Bronchial epithelial cell (primary cell): Measurements from ENCODE around the gene B3GNT5. TPM values are rescaled to one million over a fixed set of nuclear protein-coding genes. Genes with fewer than 3 reads are reported as not detected.

ENCODE experiments used
- DNase-seq: peaks from one replicate; pipeline ENCODE4 v3.0.0-alpha.2; 2010; ENCODE audit warnings: low read depth
- FAIRE-seq: peaks from 2 replicates; lab custom pipeline; 2011; peaks lifted over from hg19 to GRCh38; lab: Jason Lieb, UNC
- H3K27me3 ChIP-seq: 2 replicates; pipeline ENCODE4 v1.5.1; 2011; ENCODE audit warnings: low read length; ENCODE audit not compliant: control insufficient read depth, insufficient read depth
- H3K36me3 ChIP-seq: 2 replicates; pipeline ENCODE4 v1.5.1; 2011; ENCODE audit warnings: low read length; ENCODE audit not compliant: control insufficient read depth, insufficient read depth
- H3K4me3 ChIP-seq: 2 replicates; pipeline ENCODE4 v1.5.1; 2011; ENCODE audit warnings: mild to moderate bottlenecking, low read depth, low read length, control low read depth
- CTCF ChIP-seq: IDR thresholded peaks from 2 replicates; pipeline ENCODE4 v1.5.1; 2011; ENCODE audit warnings: mild to moderate bottlenecking, moderate library complexity, low read length, control low read depth, inconsistent platforms; ENCODE audit not compliant: insufficient read depth, severe bottlenecking
- total RNA-seq: library from RNA; depleted of rRNA; stranded (reverse); fragments of >200 nt; gene quantifications from 2 replicates; pipeline ENCODE4 v1.2.1, GENCODE V29; 2014

Gene B3GNT5
- total RNA-seq, 1 donor from 2014 or later: 31.6 TPM

- no peak for FAIRE-seq
- Histone ChIP-seq H3K4me3 (no peak overlapping the region), H3K36me3 (no peaks in the 10 kb centered on the region), H3K27me3 (no peaks in the 10 kb centered on the region)
- DNase-seq: peak; percentile 23
- TF ChIP-seq CTCF: no peak
Observed at GRCh38 chr3:183210862-183211341, 42.2 kb upstream of the B3GNT5 start.

DNA sequence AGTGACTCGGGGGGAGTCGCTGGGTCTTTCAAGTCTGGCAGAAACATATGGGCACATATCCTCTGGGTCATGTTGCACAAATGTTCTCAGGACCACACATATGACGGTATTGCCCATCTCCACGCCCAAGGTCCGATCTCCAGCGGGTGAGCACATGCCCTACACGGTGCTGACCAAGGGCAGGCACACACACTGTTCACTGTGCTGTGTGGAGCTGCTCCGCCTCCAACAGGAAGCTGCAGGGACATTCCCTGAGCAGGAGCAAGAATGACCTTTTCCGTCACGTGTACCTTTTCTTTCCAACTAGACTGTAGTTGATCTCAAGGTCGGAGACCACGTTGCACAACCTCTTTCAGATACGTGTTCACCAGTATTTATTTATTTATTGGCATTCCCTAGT is 41.7 kb upstream of the B3GNT5 start:
- no peak overlapping the region for H3K4me3 ChIP-seq
- DNase-seq: no peak
- no peak for FAIRE-seq
- H3K36me3 ChIP-seq: no peaks in the 10 kb centered on the region
- H3K27me3 ChIP-seq: no peaks in the 10 kb centered on the region
- no peak for TF ChIP-seq CTCF

DNA sequence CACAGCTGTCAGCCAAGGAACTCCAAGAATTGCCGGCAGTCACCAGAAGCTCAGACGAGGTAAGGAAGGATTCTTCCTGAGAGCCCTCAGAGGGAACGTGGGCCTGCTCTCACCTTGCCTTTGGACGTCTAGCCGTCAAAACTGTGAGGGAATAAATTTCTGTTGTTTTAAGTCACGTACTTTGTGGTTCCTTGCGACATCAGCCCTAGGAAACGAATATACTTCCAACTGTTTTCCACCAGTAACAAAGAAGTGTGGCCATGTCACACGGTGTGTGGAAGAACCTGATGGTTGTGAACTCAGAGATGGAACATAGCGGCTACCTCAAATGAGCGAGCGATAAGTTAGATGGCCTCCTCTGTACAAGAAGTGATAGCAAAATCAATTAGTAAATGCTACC is 41.0 kb upstream of the B3GNT5 start:
- no peak for DNase-seq
- no peak for TF ChIP-seq CTCF
- Histone ChIP-seq H3K4me3 (no peak overlapping the region), H3K27me3 (no peaks in the 10 kb centered on the region), H3K36me3 (no peaks in the 10 kb centered on the region)
- no peak for FAIRE-seq

DNA sequence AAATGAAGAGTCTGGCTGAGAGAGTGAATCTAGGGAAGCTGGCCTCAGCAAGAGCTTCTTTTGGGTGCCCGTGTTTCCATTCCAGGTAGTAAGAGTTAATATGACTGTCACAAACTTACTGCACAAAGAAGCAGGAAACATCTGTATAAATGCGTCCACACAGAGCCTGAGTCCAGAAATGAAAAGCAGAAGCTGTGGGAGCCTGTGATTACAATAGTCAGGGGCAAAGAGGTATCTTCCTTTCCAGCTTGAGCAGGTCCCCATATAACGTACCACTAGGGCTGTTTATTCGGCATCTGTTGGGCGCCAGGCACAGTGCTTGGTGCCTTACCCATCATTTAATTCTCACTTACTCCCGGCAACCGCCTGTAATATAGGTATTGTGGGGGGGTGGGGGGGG is 40.5 kb upstream of the B3GNT5 start:
- no peak for FAIRE-seq
- Histone ChIP-seq H3K27me3 (no peaks in the 10 kb centered on the region), H3K4me3 (no peak overlapping the region), H3K36me3 (no peaks in the 10 kb centered on the region)
- no peak for DNase-seq
- no peak for TF ChIP-seq CTCF

DNA sequence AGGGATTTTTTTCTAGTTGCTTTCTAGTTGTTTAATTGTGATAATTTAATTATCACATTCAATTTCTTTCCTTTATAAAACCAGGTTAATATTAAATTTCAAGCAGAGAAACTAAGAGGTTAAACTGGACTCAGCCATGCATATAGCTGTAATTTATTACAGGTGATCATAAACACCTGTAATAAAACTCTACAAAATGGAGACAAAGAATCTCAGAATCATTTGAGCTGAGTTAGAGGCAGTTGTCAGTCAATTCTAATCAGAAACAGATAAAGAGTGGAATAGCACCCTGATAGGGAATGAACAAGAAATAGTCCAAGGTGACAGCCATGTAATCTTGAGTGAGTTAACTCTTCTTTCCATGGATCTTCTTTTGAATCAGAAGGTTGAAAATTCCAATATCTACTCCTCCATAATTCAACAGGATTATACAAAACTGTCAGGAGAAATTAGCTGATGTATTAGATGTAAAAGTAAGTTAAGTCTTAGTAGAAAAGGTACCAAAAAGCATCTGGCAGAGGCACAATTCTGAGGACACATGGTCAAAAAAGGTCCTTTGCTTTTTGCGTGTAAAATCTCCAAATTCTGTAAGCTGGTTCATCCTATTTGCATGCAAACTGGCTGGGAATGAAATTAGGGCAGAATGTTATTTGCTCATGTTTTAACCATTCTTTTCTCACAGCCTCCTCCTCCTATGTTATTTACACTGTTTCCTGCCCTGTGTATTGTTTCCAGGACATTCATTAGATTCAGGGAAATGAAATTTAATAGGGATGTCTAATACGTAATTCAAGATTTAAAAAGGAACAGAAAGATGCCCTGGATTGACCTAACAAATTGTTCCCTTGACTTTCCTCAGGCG is 39.4 kb upstream of the B3GNT5 start:
- TF ChIP-seq CTCF: no peak
- no peak for DNase-seq

More for the DNA sequence above, 39.4 kb upstream of the B3GNT5 start:
- Histone ChIP-seq H3K36me3 (no peaks in the 10 kb centered on the region), H3K4me3 (no peak overlapping the region), H3K27me3 (no peaks in the 10 kb centered on the region)
- no peak for FAIRE-seq
